H9 (cell line): ENCODE results near the gene APCDD1L. TPM values are rescaled to one million over a fixed set of nuclear protein-coding genes. Genes with fewer than 3 reads are reported as not detected.

ENCODE experiments used
- DNase-seq: peaks from one replicate; pipeline ENCODE4 v3.0.0-alpha.2; 2017
- H2AFZ ChIP-seq: one replicate; pipeline ENCODE4 v1.6.1; 2013; ENCODE audit warnings: mild to moderate bottlenecking, low read length, control low read depth, moderate library complexity
- H2AK5ac ChIP-seq: 2 replicates; pipeline ENCODE4 v1.6.1; 2013; ENCODE audit warnings: low read length, control low read depth, mixed read lengths; ENCODE audit not compliant: insufficient read length
- H2BK120ac ChIP-seq: one replicate; pipeline ENCODE4 v1.6.1; 2013; ENCODE audit warnings: low read depth, mild to moderate bottlenecking, low read length, control low read depth, inconsistent platforms; ENCODE audit not compliant: poor library complexity, severe bottlenecking
- H2BK12ac ChIP-seq: 2 replicates; pipeline ENCODE4 v1.6.1; 2013; ENCODE audit warnings: low read length, control low read depth, mixed read lengths, low read depth; ENCODE audit not compliant: insufficient read length
- H2BK15ac ChIP-seq: 2 replicates; pipeline ENCODE4 v1.6.1; 2013; ENCODE audit warnings: low read depth, low read length, control low read depth
- H2BK20ac ChIP-seq: one replicate; pipeline ENCODE4 v1.6.1; 2013; ENCODE audit warnings: low read depth, mild to moderate bottlenecking, low read length, control low read depth, inconsistent platforms; ENCODE audit not compliant: poor library complexity, severe bottlenecking
- H2BK5ac ChIP-seq: 2 replicates; pipeline ENCODE4 v1.6.1; 2013; ENCODE audit warnings: low read length, control low read depth, mixed read lengths; ENCODE audit not compliant: insufficient read length
- H3K14ac ChIP-seq: 2 replicates; pipeline ENCODE4 v1.6.1; 2013; ENCODE audit warnings: low read length, control low read depth; ENCODE audit not compliant: insufficient read depth
- H3K18ac ChIP-seq: 2 replicates; pipeline ENCODE4 v1.6.1; 2013; ENCODE audit warnings: low read depth, mild to moderate bottlenecking, mixed read lengths, low read length, control low read depth; ENCODE audit not compliant: insufficient read length
- H3K23ac ChIP-seq: 2 replicates; pipeline ENCODE4 v1.6.1; 2013; ENCODE audit warnings: low read length, control low read depth, mixed read lengths, low read depth; ENCODE audit not compliant: insufficient read length
- H3K23me2 ChIP-seq: 2 replicates; pipeline ENCODE4 v1.6.1; 2013; ENCODE audit warnings: low read depth, mild to moderate bottlenecking, mixed read lengths, low read length, control low read depth; ENCODE audit not compliant: insufficient read length, poor library complexity, severe bottlenecking
- H3K27ac ChIP-seq: 2 replicates; pipeline ENCODE4 v1.5.1; 2013; ENCODE audit warnings: low read length, control low read depth, mixed read lengths, low read depth; ENCODE audit not compliant: insufficient read length
- H3K27me3 ChIP-seq: 2 replicates; pipeline ENCODE4 v1.6.1; 2013; ENCODE audit warnings: low read length, control low read depth, inconsistent platforms; ENCODE audit not compliant: insufficient read depth
- H3K4ac ChIP-seq: 2 replicates; pipeline ENCODE4 v1.6.1; 2013; ENCODE audit warnings: low read depth, mild to moderate bottlenecking, control low read depth, inconsistent platforms, low read length, moderate library complexity
- H3K4me1 ChIP-seq: 2 replicates; pipeline ENCODE4 v1.6.1; 2013; ENCODE audit warnings: low read length, control low read depth, inconsistent platforms; ENCODE audit not compliant: insufficient read depth
- H3K4me2 ChIP-seq: 2 replicates; pipeline ENCODE4 v1.6.1; 2013; ENCODE audit warnings: low read length, control low read depth, mixed read lengths; ENCODE audit not compliant: insufficient read length, insufficient read depth
- H3K56ac ChIP-seq: 2 replicates; pipeline ENCODE4 v1.6.1; 2013; ENCODE audit warnings: low read depth, mild to moderate bottlenecking, mixed read lengths, low read length, control low read depth; ENCODE audit not compliant: insufficient read length
- H3K79me1 ChIP-seq: 2 replicates; pipeline ENCODE4 v1.6.1; 2013; ENCODE audit warnings: low read depth, mild to moderate bottlenecking, moderate library complexity, low read length, control low read depth, inconsistent platforms; ENCODE audit not compliant: insufficient read depth, poor library complexity, severe bottlenecking
- H3K79me2 ChIP-seq: 2 replicates; pipeline ENCODE4 v1.6.1; 2013; ENCODE audit warnings: low read length, control low read depth, inconsistent platforms; ENCODE audit not compliant: insufficient read depth
- H3K9ac ChIP-seq: 2 replicates; pipeline ENCODE4 v1.6.1; 2013; ENCODE audit warnings: low read length, control low read depth, mixed read lengths; ENCODE audit not compliant: insufficient read length; ENCODE audit errors: extremely low read depth
- H3K9me3 ChIP-seq: one replicate; pipeline ENCODE4 v1.6.1; 2013; ENCODE audit warnings: low read depth, low read length, inconsistent platforms; ENCODE audit not compliant: control insufficient read depth
- H3T11ph ChIP-seq: one replicate; pipeline ENCODE4 v1.6.1; 2013; ENCODE audit warnings: mild to moderate bottlenecking, low read length, control low read depth, inconsistent platforms
- H4K20me1 ChIP-seq: one replicate; pipeline ENCODE4 v1.6.1; 2013; ENCODE audit not compliant: control insufficient read depth, insufficient read length, insufficient read depth
- H4K5ac ChIP-seq: 2 replicates; pipeline ENCODE4 v1.6.1; 2013; ENCODE audit warnings: low read depth, mild to moderate bottlenecking, mixed read lengths, low read length, control low read depth; ENCODE audit not compliant: insufficient read length
- H4K8ac ChIP-seq: replicated peaks from 2 replicates; pipeline ENCODE4 v1.6.1; 2013; ENCODE audit warnings: low read length, control low read depth, mixed read lengths, low read depth; ENCODE audit not compliant: insufficient read length
- H4K91ac ChIP-seq: 2 replicates; pipeline ENCODE4 v1.6.1; 2013; ENCODE audit warnings: low read depth, mild to moderate bottlenecking, moderate library complexity, mixed read lengths, low read length, control low read depth; ENCODE audit not compliant: insufficient read length
- H3K27ac Mint-ChIP-seq, 3 experiments: 2 replicates in 2 of 3; 3 replicates in 1 of 3; pipeline ENCODE4 v1.8.0; 2020 to 2021; ENCODE audit warnings: mixed read lengths in 3 of 3, mild to moderate bottlenecking in 1 of 3, moderate library complexity in 1 of 3
- H3K27me3 Mint-ChIP-seq: 2 replicates; pipeline ENCODE4 v1.8.0; 2021; ENCODE audit warnings: low read depth, mild to moderate bottlenecking, moderate library complexity, mixed read lengths
- H3K36me3 Mint-ChIP-seq, 3 experiments: 2 replicates in 2 of 3; 3 replicates in 1 of 3; pipeline ENCODE4 v1.8.0; 2020 to 2021; ENCODE audit warnings: low read depth in 3 of 3, mixed read lengths in 3 of 3; ENCODE audit not compliant: insufficient read depth in 1 of 3
- H3K4me1 Mint-ChIP-seq, 2 experiments: 2 replicates each; pipeline ENCODE4 v1.8.0; 2020; ENCODE audit warnings: mixed read lengths in 2 of 2
- H3K4me3 Mint-ChIP-seq, 2 experiments: 2 replicates in 1 of 2; 3 replicates in 1 of 2; pipeline ENCODE4 v1.8.0; 2020 to 2021; ENCODE audit warnings: mild to moderate bottlenecking in 2 of 2, mixed read lengths in 2 of 2, moderate library complexity in 1 of 2
- H3K9me3 Mint-ChIP-seq, 2 experiments: 2 replicates in 1 of 2; 3 replicates in 1 of 2; pipeline ENCODE4 v1.8.0; 2020; ENCODE audit warnings: mild to moderate bottlenecking in 2 of 2, mixed read lengths in 2 of 2, moderate library complexity in 1 of 2
- WGBS: extraction: QIAGEN DNeasy Blood & Tissue Kit; methylation state at CpG from one replicate; pipeline ENCODE4 v1.1.7; 2013; ENCODE audit warnings: missing lambda C conversion rate, low lambda C conversion rate, mixed read lengths; ENCODE audit not compliant: insufficient read length; ENCODE audit errors: extremely low coverage; 5-methylcytosine and 5-hydroxymethylcytosine counted together
- total RNA-seq: library from RNA; stranded (reverse); gene quantifications from 2 replicates; pipeline ENCODE4 v1.2.1, GENCODE V29; 2021
- TF ChIP-seq, protein P1 (sequence below): fragments of 200-600 bp; sonication (generic); conservative IDR thresholded peaks from 3 replicates; pipeline ENCODE4 v1.8.0; 2021; ENCODE audit warnings: antibody characterized with exemption, mild to moderate bottlenecking

Gene APCDD1L
- total RNA-seq, 1 experiment from 2014 or later, result 0.68 TPM

DNA sequence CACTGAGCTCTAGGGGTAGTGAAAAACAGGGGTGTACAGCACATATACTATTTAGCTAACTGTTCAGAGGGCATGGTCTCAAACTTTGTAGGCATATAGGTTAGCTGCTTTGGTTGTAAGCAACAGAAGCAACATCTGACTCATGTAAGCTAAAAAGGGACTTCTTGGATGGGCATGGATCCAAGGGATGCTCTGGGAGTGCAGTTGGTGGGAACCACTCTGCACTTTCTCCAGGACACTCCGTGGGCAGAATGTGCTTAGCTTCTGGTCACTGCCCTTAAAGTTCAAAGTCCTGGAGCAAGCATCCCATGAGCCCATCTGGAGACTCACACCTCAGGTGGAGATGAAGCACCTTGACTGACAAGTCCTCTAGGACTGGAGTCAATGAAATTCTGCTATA lies 11.5 kb downstream of the APCDD1L start:
- no peak overlapping the region for H2BK20ac ChIP-seq
- no peak overlapping the region for H3K4me3 Mint-ChIP-seq
- H3K9ac ChIP-seq, result no peak overlapping the region
- WGBS, result no CpG with 5 or more reads among the region's 1 CpG
- no peaks in the 10 kb centered on the region for H3K4me1 Mint-ChIP-seq
- H3K14ac ChIP-seq, result no peak overlapping the region
- no peak overlapping the region for H3K27ac ChIP-seq
- no peak overlapping the region for H2BK120ac ChIP-seq
- H4K91ac ChIP-seq, result no peak overlapping the region
- peak; percentile 3 for DNase-seq
- peaks cover 12 to 29% of the 10 kb centered on the region in 2 experiments for H3K9me3 Mint-ChIP-seq
- H2BK12ac ChIP-seq, result no peak overlapping the region
- H3T11ph ChIP-seq, result no peak overlapping the region
- no peaks in the 10 kb centered on the region for H3K27me3 ChIP-seq
- no peaks in the 10 kb centered on the region for H3K23me2 ChIP-seq
- H3K4me2 ChIP-seq, result no peak overlapping the region
- H3K27me3 Mint-ChIP-seq, result peaks cover 19% of the 10 kb centered on the region
- H3K4me1 ChIP-seq, result no peaks in the 10 kb centered on the region
- H2AK5ac ChIP-seq, result no peak overlapping the region
- no peak overlapping the region for H2AFZ ChIP-seq
- H3K9me3 ChIP-seq, result peaks cover 19% of the 10 kb centered on the region
- no peak overlapping the region for H4K5ac ChIP-seq
- H3K27ac Mint-ChIP-seq, result no peak overlapping the region
- H3K36me3 Mint-ChIP-seq, result peaks cover 4 to 35% (median 14%) of the 10 kb centered on the region in 3 experiments
- no peak overlapping the region for H3K4ac ChIP-seq
- H3K23ac ChIP-seq, result no peak overlapping the region
- TF ChIP-seq, protein P1, sequence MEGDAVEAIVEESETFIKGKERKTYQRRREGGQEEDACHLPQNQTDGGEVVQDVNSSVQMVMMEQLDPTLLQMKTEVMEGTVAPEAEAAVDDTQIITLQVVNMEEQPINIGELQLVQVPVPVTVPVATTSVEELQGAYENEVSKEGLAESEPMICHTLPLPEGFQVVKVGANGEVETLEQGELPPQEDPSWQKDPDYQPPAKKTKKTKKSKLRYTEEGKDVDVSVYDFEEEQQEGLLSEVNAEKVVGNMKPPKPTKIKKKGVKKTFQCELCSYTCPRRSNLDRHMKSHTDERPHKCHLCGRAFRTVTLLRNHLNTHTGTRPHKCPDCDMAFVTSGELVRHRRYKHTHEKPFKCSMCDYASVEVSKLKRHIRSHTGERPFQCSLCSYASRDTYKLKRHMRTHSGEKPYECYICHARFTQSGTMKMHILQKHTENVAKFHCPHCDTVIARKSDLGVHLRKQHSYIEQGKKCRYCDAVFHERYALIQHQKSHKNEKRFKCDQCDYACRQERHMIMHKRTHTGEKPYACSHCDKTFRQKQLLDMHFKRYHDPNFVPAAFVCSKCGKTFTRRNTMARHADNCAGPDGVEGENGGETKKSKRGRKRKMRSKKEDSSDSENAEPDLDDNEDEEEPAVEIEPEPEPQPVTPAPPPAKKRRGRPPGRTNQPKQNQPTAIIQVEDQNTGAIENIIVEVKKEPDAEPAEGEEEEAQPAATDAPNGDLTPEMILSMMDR, result no peak
- H3K56ac ChIP-seq, result no peak overlapping the region
- H3K18ac ChIP-seq, result no peak overlapping the region
- no peaks in the 10 kb centered on the region for H4K20me1 ChIP-seq
- no peak overlapping the region for H2BK15ac ChIP-seq
- no peaks in the 10 kb centered on the region for H3K79me2 ChIP-seq
- H2BK5ac ChIP-seq, result no peak overlapping the region
- H4K8ac ChIP-seq, result no peak overlapping the region
- no peaks in the 10 kb centered on the region for H3K79me1 ChIP-seq
